Astrocyte of the cerebellum (primary cell): ENCODE data around the gene TGFBR3L.

Experiments used
- DNase-seq: peaks from one replicate; pipeline ENCODE4 v3.0.0-alpha.2; 2011; ENCODE audit warnings: low read depth
- H3K4me3 ChIP-seq: 2 replicates; pipeline ENCODE4 v1.5.1; 2011; ENCODE audit warnings: mild to moderate bottlenecking, low read depth, low read length, moderate library complexity
- CTCF ChIP-seq: IDR thresholded peaks from 2 replicates; pipeline ENCODE4 v1.5.1; 2012; ENCODE audit warnings: low read length, low read depth, moderate library complexity, mild to moderate bottlenecking; ENCODE audit errors: missing control alignments
- in situ Hi-C: cut with HindIII; loops from 2 replicates; pipeline ENCODE4 v1.10.0; 2017; ENCODE audit warnings: low sequenced_read_pairs

The TGFBR3L gene

GRCh38 chr19:7873304-7874075 lies 41.1 kb upstream of the TGFBR3L start:
- peak overlapping the region; percentile 25 for H3K4me3 ChIP-seq
- TF ChIP-seq CTCF = no peak

GRCh38 chr19:7874076-7874896 lies 40.3 kb upstream of the TGFBR3L start, which contains the start of gene PRR36:
PRR36 (minus strand) TSS chr19:7874390; CDS start chr19:7873689, 701 bp downstream.
- H3K4me3 ChIP-seq = peak within 1 kb of the TSS; percentile 25
- TF ChIP-seq CTCF = no peak
- in situ Hi-C loops = no loop called here
- DNase-seq = no peak

More at GRCh38 chr19:7873304-7874075, 41.1 kb upstream of the TGFBR3L start:
- in situ Hi-C loops = no loop called here
- no peak for DNase-seq

GRCh38 chr19:7874897-7875273 lies 39.7 kb upstream of the TGFBR3L start:
- in situ Hi-C loops = no loop called here
- DNase-seq = no peak
- no peak overlapping the region for H3K4me3 ChIP-seq
- TF ChIP-seq CTCF = no peak

- no peak overlapping the region for H3K4me3 ChIP-seq
- no peak for DNase-seq
- no peak for TF ChIP-seq CTCF
- in situ Hi-C loops = no loop called here
Measured at GRCh38 chr19:7877249-7877836, 37.3 kb upstream of the TGFBR3L start.

GRCh38 chr19:7879111-7879807 lies 35.4 kb upstream of the TGFBR3L start:
- TF ChIP-seq CTCF = no peak
- in situ Hi-C loops = no loop called here
- H3K4me3 ChIP-seq = no peak overlapping the region
- DNase-seq = no peak

GRCh38 chr19:7879836-7880235 lies 34.8 kb upstream of the TGFBR3L start:
- H3K4me3 ChIP-seq = no peak overlapping the region
- TF ChIP-seq CTCF = no peak
- in situ Hi-C loops = no loop called here
- DNase-seq = no peak
